CD4-positive, alpha-beta T cell treated with Interleukin-4 for 4 hours (primary cell): ENCODE results near the gene VARS1.

ENCODE experiments used
- DNase-seq: peaks from one replicate; pipeline ENCODE4 v3.0.0-alpha.2; 2020

VARS1 gene

DNA sequence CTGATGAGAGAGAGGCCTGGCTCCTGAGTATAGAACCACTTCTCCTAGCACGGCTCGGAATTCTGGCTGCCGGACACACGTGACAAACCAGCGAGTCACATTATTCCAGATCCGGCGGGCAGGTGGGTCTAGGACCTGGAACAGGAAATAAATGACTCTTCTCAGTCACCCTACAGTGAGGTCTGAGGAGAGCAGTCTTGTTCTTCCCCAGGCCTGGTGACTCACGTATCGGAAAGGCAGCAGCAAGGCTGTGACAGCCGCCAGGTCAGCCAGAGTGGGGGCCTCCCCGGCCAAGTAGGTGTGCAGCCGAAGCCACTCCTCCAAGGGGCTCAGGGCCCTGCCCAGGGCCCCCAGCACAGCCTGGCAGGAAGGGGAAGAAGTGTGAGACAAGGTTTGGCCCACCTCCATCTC lies 2.8 kb downstream of the VARS1 start:
- DNase-seq, result no peak

DNA sequence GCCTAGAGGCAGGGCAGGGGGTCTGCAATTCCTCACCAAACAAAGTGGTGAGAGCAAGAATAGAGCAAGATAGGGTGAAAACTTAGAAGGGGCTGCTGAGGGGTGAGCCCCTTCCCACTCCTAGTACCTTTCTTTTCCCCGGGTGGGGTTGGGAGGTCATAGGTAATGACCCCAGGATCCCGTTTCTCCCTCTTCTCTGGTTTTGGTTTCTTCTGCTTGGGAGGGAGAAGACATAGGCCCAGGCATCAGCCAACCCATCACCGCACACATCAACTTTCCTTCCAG lies 3.5 kb downstream of the VARS1 start:
- no peak for DNase-seq

DNA sequence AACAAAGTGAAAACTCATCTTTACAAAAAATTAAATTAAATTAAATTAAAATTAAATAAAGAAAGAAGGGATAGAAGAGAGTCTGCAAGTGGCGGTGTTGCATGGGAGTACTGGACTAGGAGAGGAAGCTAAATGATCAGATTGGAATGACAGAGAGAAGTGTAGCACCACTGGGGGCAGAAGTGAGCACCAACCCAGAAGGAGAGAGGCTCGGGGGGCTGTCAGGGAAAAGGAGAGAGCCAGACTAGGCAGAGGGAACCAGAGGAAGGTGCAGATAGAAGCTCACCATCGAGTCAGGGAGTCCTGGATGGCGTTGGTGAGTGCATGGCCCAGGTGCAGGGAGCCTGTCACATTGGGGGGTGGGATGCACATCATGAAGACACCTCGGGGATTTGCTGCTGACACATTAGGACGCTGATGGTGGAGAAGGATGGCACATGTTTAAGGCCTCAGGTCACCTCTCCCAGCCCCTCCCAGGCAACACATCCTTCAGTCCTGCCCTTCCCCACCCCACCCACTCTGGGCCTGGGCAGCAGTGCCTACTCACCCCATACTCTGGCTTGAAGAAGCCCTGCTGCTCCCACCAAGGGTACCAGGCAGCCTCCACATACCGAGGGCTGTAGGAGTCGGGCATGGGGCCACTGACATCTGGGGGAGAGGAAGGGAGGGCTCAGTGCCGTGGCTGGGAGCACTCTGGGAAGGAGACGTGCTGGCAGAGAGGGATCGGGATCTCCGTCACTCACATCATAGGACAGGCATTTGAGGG lies 4.0 kb downstream of the VARS1 start:
- no peak for DNase-seq

DNA sequence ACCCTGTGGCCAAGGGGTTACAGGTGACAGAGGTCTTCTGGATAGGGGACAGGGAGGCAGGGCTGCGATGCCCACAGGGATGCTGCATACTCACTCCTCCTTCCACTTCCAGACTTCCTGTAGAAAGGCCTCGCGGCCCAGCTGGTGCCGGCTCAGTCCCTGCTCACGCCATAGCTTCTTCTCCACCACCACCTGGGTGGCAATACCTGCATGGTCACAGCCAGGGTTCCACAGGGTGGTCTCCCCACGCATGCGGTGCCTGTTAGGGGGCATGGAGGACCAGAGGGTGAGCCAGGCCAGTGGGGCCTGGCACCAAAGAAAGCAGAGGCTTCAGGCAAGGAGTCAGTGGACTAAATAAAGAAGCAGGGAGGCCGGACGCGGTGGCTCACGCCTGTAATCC lies 10.1 kb downstream of the VARS1 start:
- no peak for DNase-seq

DNA sequence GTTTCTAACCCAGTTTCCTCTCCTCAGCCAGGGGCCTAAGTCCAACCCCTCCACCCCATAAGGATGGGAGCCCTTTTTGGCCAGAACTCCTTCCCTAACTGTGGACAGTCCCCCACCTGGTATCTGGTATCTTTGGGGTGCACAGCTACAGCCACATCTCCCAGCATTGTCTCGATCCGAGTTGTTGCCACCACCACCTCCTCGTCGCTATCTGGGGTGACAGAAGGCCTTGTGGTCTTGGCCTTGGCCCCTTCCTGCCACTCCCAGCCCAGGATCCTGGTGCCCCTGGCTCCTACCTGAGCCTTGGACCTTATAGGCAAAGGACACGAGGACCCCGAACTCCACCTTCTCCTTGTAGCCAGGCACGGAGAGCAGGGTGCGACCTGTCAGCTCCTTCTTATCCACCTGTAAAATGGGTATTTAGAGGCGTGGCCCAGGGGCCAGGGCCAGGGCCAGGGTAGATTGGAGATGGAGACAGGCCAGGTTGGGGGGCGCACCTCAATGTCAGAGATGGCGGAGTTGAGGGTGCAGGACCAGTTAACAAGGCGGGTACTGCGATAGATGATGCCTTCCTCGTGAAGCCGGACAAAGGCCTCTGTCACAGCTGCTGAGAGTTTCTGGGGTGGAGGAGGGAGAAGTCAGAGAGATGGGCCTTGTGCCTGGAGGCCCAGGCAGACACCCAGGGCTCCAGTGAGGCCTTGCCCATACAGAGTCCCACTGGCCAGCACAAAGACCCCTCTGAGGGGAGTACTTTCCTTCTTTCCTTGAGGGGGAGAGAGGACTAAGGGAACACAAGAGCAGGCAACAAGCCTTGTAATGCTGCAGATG lies 11.2 kb downstream of the VARS1 start:
- DNase-seq, result no peak

DNA sequence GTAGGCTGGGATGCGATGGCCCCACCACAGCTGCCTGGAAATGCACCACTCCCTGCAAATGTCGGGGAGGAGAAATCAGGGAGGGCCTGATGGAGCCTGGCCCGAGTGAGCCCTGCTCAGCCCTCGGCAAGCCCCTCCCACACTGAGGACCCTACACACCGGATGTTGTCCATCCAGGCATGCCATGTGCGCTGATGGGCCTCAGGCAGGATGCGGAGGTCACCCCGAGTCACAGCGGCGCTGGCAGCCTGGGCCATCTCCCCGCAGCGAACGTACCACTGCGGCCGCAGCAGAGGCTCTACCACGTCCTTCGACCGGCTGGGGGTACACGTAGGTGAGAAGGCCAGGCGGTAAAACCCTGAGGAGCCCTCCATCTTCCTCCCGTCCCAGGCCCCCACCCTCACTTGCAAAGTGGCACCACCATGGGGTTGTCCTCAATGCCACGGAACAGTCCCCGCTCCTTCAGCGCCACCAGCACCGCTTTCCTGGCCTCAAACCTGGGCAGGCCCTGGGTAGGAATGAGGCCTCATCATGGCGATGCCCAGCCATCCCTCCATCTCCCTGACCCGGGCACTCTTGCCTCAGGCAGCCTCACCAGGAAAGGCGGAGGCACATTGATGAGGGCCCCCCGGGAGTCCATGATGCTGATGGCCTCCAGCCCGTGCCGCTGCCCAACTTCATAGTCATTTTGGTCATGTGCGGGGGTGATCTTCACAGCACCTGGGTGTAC lies 13.3 kb downstream of the VARS1 start:
- DNase-seq, result no peak

DNA sequence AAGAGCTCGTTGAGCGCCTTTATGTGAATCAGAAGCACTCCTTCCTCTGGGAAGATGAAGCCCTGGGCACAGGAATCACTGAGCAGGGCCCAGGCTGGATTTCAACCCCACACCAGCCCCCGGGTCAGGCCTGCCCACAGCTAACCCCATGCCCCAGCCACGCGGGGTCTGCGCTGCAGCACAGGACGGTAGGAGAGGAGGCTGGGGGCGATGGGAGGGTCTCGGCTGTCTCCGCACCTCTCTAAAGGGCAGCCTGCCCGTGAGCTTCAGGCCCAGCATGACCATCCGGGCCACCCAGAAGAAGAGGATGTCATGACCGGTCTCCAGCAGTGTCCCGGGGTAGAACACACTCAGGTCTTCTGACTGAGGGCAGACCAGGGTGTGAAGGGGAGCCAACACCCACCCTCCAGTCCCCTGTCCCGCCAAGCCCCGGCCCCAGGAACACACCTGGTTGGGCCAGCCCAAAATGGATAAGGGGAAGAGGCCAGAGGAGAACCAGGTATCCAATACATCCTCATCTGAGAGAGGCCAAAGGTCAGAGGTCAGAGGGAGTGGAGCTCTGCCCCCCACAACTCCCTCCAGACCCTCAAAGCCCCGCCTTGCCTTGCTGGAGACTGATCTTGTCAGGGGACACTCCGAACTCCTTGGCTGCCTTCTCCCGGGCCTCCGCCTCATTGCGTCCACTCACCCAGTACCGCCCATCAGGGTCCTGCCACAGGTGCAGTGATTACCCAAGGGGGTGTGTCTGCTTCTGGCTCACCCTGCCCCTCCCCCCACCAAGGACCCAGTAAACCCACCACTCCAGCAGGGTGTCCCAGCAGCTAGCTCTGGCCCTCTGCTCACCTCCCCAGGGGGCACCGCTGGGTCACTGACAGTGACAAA lies 14.1 kb downstream of the VARS1 start:
- DNase-seq, result no peak

DNA sequence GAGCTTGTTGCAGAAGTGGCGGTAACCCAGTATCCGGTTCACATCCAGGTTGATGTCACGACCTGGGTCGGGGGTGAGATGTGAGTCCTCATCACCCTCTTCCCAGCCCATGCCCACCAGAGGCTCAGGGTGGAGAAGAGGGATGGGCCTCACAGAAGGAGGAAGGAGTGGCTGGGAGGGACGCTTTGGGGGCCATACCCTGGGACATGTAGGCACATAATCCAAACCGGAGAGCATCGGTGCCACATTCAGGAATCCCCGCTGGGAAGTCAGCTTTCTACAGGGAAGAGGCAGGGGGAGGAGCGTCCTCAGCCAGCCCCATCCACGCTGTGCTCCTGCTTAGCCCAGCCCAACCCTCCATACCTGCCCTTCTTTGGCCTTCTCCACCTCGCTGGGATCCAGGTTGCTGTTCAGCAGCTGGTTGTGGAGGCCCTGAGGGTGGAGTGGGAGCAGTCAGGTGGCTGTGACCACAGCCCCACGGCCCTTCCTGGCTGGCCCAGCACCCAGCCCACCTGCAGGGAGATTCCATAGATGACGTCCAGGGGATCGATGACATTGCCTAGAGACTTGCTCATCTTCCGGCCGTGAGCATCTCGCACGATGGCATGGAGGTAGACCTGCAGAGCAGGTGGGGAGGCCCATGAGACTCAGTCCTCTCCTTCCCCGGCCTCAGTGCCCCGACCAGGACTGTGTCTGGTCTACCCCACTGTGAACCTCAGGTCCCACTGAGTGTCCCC lies 14.9 kb downstream of the VARS1 start:
- no peak for DNase-seq

DNA sequence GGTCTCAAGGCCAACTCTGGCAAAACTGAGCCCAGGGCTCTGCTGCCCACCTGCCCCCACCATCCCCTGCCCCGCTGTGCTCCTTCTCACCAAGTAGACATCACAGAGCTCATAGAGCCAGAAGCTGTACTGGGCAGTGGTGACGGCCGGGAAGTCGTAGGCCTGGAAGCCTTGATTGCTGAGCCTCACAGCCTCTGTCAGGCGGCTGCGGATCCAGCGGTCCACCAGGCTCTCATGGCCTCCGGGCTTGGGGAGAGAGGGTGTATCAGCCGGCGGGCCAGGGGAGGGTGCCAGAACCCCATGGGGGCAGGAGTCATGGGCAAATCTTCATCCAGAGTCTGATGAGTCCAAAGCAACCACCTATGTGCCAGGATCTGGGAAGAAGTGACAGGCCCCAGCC lies 15.6 kb downstream of the VARS1 start:
- no peak for DNase-seq

DNA sequence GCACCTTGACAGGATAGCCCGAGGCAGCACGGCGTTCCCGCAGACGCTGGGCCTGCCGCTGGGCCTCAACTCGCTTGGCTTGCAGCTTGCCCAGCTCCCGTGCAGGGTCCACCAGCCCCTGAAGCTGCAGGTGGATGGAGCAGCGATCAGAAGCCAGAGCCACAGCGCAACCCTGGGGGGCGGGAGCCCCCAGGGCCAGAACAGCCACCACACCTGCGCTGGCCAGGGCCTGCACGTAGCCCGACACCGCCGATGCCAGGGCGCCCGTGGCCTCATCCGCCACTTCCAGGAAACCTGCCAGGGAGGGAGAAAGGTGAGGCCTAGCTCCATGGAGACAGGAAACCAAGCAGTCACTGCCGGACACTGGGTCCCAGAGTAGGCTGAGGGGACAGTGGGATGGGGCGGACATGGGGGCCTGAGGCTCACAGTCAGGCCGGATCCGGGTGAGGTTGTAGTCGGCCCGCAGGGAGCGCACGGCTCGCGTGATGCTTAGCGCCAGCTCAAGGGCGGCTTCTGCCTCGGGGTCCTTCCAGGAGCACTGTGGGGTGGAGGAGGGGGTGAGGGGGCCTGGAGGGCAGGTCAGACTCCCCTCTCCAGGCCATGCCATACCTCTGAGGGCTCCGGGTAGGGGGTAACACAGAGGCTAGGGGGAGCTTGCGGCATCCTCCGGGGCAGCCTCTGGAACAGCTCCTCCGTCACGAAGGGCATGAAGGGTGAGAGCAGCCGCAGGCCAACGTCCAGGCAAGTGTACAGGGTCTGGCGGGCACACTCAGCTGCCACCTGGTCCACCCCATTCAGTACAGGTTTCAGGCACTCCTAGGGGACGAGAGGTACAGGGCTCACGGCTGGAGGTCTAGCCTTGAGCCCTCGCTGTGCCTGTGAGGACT lies 16.3 kb downstream of the VARS1 start:
- DNase-seq, result no peak

DNA sequence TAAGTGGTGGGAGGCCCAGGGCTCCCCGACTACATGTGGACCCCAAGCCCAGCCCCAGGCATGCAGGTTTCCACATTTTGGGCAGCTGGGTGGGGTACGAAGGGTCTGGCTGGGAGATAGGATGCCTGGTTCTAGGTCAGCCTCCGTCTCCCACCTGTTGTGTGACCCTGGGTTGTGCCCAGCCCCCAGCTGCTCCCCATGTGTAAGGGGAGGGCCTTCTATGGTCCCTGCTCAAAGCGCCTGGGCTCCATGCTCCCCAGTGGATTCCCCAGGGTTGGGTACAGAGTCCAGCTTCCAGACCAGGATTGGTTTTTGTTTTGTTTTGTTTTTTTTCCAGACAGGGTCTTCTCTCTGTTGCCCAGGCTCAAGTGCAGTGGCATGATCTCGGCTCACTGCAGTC lies 17.4 kb downstream of the VARS1 start:
- no peak for DNase-seq

DNA sequence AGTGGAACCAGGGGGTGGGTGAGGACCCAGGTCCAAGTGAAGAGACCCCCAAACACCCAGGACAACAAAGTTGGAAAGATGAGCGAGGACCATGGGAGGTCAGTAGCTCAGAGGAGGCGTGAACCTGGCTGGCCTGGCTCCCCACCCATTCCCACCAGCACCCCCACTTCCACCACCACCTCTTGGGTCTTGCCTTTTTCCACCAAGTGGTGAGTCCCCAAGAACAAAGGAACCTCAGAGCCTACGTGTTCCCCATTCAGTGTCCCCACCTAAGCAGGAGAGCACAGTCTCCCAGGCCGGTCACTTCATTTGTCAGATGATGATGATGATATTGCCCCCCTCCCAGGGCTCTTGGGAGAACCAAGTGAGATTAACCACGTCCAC lies 17.9 kb downstream of the VARS1 start:
- no peak for DNase-seq

DNA sequence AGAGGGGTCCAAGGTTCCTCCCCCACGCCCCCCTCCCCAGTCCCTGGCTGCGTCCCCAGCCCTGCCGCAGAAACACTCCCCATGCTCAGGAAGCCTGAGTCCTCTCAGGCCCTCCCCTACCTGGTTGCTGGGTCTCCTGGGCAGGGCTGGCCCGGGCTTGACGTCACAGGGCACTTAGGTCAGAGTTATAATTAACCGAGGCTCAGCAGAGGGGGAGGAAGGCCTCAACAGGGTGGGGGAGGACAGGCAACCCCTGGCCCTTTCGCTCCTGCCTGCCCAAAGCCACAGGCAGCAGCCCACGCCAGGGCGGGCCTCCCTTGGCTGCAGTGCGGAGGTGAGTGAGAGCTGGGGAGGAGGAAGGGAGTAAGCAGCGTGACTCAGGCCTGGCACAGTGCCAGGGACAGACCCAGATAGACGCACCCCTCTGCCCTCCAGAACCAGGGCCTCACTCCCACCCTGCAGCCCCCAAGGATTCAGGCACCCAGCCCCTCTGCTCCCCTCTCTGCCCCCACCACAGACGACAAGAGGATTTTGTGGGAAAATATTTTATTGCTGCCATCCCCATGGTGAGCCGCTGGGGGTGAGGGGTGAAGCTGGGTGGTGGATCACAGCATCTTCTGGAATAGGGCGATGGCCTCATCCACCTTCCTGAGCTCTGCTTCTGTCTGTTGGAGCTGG lies 18.4 kb downstream of the VARS1 start, which contains the start of gene VWA7:
Gene VWA7 (minus strand): TSS at position 340 of the 678 bp plus-strand sequence. CDS start 549 bp downstream, outside the sequence.
- DNase-seq, result peak; percentile 75

DNA sequence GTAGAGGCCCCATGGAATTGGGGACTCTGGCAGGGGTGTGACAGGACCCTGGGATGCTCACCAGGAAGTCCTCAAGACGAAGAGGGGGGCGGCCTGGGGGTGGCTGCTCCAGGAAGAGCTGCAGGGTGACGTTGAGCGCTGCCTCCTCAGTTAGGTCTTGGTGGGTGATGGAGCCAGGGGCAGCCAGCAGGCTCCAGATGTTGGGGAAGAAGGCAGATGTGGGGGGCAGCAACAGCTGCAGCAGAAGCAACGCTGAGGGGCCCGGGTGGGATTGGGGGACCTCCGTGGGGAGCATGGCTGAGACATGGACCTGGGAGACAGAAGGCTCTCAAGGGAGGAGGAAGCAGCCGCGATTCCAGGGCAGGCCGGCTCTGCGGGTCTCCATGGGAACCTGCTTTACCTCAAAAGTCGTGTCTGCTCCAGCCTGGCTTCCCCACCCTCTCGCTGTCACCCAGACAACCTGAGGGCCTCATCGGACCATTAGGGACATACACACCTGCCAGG lies 19.0 kb downstream of the VARS1 start:
- DNase-seq, result no peak

DNA sequence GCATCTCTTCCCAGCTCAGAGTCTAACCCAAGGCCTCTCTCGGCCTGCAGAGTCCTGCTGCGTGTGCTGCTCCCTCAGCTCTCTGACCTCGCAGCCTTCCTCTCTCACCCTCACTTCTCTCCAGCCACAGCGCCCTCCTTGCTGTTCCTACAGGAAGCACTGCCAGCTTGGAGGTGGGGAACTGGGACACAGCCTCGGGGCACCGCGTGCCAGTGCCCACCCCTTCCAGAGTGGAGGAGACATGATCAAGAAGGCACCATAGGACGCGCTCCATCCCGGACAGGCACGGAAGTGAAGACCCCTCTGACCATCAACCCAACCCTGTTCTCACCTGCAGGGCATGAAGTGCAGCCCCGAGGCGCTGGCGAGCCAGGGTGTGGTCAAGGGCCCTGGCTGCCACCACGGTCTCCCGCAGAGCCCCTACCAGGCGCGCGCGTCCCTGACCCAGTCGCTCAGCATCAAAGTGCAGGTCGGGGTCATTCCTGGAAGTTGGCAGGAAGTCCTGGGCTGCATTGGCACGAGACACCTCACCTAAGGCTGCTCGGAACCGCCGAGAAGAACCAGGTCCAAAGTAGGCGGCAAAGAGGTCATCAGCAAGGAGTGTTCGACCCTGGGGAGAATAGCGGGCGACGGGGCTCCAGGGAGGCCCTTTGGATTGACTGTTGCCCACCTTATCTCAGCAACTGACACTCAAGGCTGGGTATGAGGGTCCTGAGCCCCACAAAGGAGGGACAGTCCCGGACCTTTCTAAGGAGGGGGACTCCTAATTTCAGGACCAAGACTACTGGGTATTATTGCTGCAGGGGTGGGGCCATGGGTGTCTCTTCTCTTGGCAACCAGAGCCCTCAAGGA lies 19.7 kb downstream of the VARS1 start:
- no peak for DNase-seq

DNA sequence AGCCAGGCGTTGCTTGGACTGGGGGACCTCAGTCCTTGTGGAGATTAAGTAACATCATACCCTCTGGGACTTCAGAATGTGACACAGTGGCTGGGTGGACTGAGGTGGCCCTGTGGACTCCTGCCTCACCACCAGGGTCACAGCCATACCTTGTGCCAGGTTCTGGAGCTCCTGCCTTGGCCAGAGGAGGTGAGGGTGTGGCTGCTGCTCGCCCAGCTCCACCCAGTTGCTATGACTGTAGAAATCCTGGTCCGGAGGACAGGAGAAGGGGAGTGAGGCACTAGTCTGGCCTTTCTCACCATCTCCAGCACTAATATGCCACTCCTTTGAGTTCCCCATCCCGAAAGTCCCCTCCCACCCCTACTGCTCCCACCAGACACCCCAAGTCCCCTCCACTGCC lies 20.4 kb downstream of the VARS1 start:
- no peak for DNase-seq

DNA sequence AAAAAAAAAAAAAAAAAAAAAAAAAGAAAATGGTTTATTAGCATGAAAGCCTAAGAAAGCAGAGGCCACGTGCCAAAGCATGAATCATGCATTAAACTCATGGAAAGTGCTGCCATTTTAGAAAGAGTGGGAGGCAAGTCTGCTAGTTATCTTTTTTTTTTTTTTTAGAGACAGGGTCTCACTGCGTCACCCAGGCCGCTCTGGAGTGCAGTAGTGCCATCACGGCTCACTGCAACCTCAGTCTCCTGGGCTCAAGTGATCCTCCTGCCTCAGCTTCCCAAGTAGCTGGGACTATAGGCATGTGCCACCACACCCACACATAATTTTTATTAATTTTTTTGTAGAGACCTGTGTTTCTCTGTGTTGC lies 23.6 kb downstream of the VARS1 start:
- DNase-seq, result peak; percentile 23

DNA sequence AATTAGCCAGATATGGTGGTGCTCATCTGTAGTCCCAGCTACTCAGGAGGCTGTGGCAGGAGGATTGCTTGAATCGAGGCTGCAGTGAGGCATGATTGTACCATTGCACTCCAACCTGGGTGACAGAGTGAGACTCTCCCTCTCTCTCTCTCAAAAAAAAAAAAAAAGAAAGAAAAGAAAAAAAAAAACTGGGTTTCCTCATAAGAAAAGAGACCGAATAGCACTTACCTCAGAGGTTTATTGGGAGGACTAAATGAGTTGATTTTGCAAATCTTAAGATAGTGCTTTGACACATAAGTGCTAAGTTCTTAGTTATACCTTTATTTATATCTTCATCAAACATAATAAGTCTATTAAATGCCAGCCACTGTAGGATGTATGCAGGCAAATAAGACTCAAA lies 24.7 kb downstream of the VARS1 start:
- DNase-seq, result no peak

DNA sequence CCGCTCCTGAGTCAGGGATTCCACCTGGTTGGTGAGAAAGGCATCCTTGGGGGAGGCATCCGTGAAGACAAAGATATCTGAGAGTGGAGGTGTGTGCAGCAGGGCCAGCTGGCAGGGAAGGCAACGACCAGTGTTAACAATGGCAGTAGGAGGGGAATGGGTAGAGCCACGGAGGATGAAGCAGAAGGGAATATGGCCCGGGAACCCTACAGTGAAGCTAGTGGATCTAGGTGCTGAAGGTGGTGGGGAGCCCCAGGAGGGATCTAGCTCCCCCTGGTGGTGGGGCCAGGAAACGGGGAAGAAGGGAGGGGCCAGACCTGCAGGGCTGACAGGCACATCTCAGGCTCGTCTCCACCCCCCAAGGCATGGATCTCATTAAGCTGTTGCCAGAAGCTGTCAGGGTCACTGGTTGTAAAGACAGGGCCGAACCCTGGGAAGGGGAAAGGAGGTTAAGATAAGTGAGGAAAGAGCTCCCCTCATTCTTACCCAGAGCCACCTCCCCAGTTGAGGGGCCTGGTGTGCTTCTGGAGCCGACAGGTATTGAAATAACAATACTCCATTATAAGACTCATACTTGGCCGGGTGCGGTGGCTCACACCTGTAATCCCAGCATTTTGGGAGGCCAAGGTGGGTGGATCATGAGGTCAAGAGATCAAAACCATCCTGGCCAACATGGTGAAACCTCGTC lies 25.7 kb downstream of the VARS1 start:
- DNase-seq, result peak; percentile 77
